Ovary (tissue), 3 donors: ENCODE results near the gene ACOT8.
A peak's percentile ranks its signal among the peaks of the same experiment; 100 is the strongest.

Experiments used
- EP300 ChIP-seq: sonication (generic); formaldehyde crosslinking; IDR thresholded peaks from one replicate; pipeline ENCODE4 v1.6.1; 2017; ENCODE audit warnings: antibody characterized with exemption
- TF ChIP-seq, protein P1 (sequence below), 3 donors: fragments of 450-650 bp in 2 of 3; fragments of 200-600 bp in 1 of 3; IDR thresholded peaks; one replicate each; pipeline versions ENCODE4 v1.5.1 to v1.8.0; 2016 to 2022; ENCODE audit warnings: antibody characterized with exemption in 3 of 3, mild to moderate bottlenecking in 1 of 3
- donor health status: DM: no; HTN: no; CAD: no.

DNA sequence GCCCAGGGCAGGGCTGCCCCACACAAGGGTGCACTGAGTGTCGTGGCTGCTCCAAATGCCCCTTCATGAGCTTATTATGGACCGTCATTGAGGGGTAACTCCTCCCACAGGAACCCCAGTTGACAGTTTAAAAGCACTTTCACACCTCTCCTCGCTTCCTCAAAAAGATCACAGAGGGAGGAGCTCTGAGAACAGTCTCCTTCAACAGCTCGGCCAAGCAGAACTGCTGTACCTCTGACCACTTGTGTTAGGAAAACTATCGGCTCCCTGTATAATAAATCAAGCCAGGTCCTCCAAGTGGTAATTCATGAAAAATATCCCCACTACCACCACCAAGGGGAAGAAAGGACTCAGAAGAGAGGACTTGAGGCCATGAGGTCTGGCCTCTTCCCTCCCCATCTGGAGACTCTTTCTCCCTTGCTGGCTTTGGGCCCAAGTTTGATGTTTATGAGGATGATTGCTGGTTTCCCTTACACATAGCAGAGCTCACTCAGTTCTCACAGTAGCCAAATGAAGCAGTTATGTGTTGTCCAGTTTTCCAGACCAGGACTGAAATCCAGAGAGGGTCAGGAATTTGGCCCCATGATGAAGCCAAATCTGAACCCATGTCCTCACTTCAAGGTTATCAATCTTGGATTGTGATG is 14.9 kb downstream of the ACOT8 start:
- TF ChIP-seq, protein P1, sequence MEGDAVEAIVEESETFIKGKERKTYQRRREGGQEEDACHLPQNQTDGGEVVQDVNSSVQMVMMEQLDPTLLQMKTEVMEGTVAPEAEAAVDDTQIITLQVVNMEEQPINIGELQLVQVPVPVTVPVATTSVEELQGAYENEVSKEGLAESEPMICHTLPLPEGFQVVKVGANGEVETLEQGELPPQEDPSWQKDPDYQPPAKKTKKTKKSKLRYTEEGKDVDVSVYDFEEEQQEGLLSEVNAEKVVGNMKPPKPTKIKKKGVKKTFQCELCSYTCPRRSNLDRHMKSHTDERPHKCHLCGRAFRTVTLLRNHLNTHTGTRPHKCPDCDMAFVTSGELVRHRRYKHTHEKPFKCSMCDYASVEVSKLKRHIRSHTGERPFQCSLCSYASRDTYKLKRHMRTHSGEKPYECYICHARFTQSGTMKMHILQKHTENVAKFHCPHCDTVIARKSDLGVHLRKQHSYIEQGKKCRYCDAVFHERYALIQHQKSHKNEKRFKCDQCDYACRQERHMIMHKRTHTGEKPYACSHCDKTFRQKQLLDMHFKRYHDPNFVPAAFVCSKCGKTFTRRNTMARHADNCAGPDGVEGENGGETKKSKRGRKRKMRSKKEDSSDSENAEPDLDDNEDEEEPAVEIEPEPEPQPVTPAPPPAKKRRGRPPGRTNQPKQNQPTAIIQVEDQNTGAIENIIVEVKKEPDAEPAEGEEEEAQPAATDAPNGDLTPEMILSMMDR (IDR thresholded peaks at IDR 0.05) = peak in 1 of 3 donors; percentile 24
- TF ChIP-seq EP300 = no peak
